Placental epithelial cell (primary cell): ENCODE results near the gene RHBG. TPM values are rescaled to one million over a fixed set of nuclear protein-coding genes. Genes with fewer than 3 reads are reported as not detected.

ENCODE experiments used
- small RNA-seq: library from RNA; depleted of rRNA; stranded (forward); fragments of <200 nt; gene quantifications from one replicate; pipeline ENCODE3, GENCODE V24; 2012
- total RNA-seq: library from RNA; depleted of rRNA; stranded (reverse); fragments of >200 nt; gene quantifications from 2 replicates; pipeline ENCODE4 v1.2.3, GENCODE V29; 2012

RHBG gene
- 0.39 TPM in 1 of 2 replicates, not detected in the other for total RNA-seq

GRCh38 chr1:156368889-156369684, at the start of gene RHBG:
Gene RHBG (plus strand): TSS chr1:156369211. CDS start chr1:156369250, 39 bp downstream.

GRCh38 chr1:156338180-156338976, 30.6 kb upstream of the RHBG start, which contains the start of the genes CCT3 and TSACC:
Gene CCT3 (minus strand): TSS chr1:156338292. CDS start chr1:156338184, 108 bp downstream.
Gene TSACC (plus strand): TSS chr1:156338526. CDS start chr1:156339758, 1,232 bp downstream.

Small RNA genes lying within 50 kb of the gene (small RNA-seq; reads per million reads assigned to genes)
- not detected for gene MIR9-1

Other genes starting within 250 kb of the RHBG start
- 7.9 and 12.6 TPM in 2 replicates for gene SEMA4A, start 215.6 kb upstream of the RHBG start, total RNA-seq
- 7.9 and 18.0 TPM in 2 replicates for gene SLC25A44, start 175.1 kb upstream of the RHBG start, total RNA-seq
- 56.9 and 58.9 TPM in 2 replicates for gene PMF1, start 156.2 kb upstream of the RHBG start, total RNA-seq
- gene BGLAP, start 127.0 kb upstream of the RHBG start, total RNA-seq: 0.54 and 1.6 TPM in 2 replicates
- gene PAQR6, start 121.2 kb upstream of the RHBG start, total RNA-seq: 1.6 and 1.7 TPM in 2 replicates
- gene SMG5, start 86.4 kb upstream of the RHBG start, total RNA-seq: 52.2 and 65.3 TPM in 2 replicates
- 3.1 and 3.3 TPM in 2 replicates for gene TMEM79, start 84.9 kb upstream of the RHBG start, total RNA-seq
- 75.3 and 79.3 TPM in 2 replicates for gene GLMP, start 73.5 kb upstream of the RHBG start, total RNA-seq
- 0.87 TPM in 1 of 2 replicates, not detected in the other for gene VHLL, start 69.9 kb upstream of the RHBG start, total RNA-seq
- gene CCT3, start 30.9 kb upstream of the RHBG start, total RNA-seq: 247 and 271 TPM in 2 replicates
- not detected in 2 replicates for gene TSACC, start 30.7 kb upstream of the RHBG start, total RNA-seq
- 15.3 and 20.8 TPM in 2 replicates for gene MEF2D, start 131.6 kb downstream of the RHBG start, total RNA-seq
- 4.3 and 18.7 TPM in 2 replicates for gene IQGAP3, start 203.4 kb downstream of the RHBG start, total RNA-seq
- not detected in 2 replicates for gene TTC24, start 210.5 kb downstream of the RHBG start, total RNA-seq
- 35.7 and 82.3 TPM in 2 replicates for gene NAXE, start 222.6 kb downstream of the RHBG start, total RNA-seq
- gene GPATCH4, start 232.3 kb downstream of the RHBG start, total RNA-seq: 5.9 and 18.8 TPM in 2 replicates